DND-41 (cell line): ENCODE results near the gene PALM.

Experiments used
- EZH2 ChIP-seq: IDR thresholded peaks from 3 replicates; pipeline ENCODE4 v1.6.1; 2012; ENCODE audit warnings: borderline replicate concordance, low read depth, mild to moderate bottlenecking, moderate library complexity, low read length, inconsistent platforms; ENCODE audit not compliant: severe bottlenecking
- TF ChIP-seq, protein P1 (sequence below): IDR thresholded peaks from 2 replicates; pipeline ENCODE4 v1.5.1; 2012; ENCODE audit warnings: borderline replicate concordance, low read length, moderate library complexity, mild to moderate bottlenecking; ENCODE audit not compliant: poor library complexity, severe bottlenecking; ENCODE audit errors: extremely low read depth

DNA sequence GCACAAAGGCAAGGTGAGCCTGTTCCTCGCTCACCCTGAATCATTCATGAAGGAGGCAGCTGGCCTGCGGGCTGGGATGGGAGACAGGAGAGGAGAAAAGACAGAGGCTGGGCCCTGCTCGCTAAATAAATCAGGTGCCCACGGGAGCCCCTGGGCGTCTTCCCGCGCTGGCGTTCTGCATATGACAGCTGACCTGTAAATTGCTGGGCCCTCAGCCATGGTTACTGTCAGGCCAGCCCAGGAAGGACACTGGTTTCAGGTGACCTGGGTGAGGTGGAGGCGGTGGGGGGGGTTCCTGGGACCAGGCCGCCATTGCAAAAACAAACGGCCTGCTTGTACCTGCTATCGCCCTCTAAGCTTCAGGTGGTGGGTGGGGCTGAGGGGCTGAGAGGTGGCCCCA, 85.1 kb downstream of the PALM start:
- TF ChIP-seq, protein P1, sequence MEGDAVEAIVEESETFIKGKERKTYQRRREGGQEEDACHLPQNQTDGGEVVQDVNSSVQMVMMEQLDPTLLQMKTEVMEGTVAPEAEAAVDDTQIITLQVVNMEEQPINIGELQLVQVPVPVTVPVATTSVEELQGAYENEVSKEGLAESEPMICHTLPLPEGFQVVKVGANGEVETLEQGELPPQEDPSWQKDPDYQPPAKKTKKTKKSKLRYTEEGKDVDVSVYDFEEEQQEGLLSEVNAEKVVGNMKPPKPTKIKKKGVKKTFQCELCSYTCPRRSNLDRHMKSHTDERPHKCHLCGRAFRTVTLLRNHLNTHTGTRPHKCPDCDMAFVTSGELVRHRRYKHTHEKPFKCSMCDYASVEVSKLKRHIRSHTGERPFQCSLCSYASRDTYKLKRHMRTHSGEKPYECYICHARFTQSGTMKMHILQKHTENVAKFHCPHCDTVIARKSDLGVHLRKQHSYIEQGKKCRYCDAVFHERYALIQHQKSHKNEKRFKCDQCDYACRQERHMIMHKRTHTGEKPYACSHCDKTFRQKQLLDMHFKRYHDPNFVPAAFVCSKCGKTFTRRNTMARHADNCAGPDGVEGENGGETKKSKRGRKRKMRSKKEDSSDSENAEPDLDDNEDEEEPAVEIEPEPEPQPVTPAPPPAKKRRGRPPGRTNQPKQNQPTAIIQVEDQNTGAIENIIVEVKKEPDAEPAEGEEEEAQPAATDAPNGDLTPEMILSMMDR = no peak
- no peak for TF ChIP-seq EZH2
